Measurements from ENCODE around the gene UBE3C.
"Not testable (repeated sequence)": the region's sequence is repeated elsewhere in the genome, so short reads cannot be mapped to it uniquely, and the experiment has no call there.

UBE3C gene

GRCh38 chr7:157271991-157272324 lies 133.2 kb downstream of the UBE3C start:
- no peak for DNase-seq (ENCODE audit: low read depth)

- DNase-seq (ENCODE audit: low read depth), result no peak
These were observed 133.9 kb downstream of the UBE3C start for GRCh38 chr7:157272351-157273207.

- DNase-seq (ENCODE audit: low read depth), result peak; percentile 46
These were observed 134.7 kb downstream of the UBE3C start for GRCh38 chr7:157273208-157274093.

- DNase-seq (ENCODE audit: low read depth), result not testable (repeated sequence)
These were observed 135.4 kb downstream of the UBE3C start for GRCh38 chr7:157274094-157274634.

GRCh38 chr7:157274991-157275427 lies 136.3 kb downstream of the UBE3C start:
- DNase-seq (ENCODE audit: low read depth), result no peak

GRCh38 chr7:157276091-157276561 lies 137.4 kb downstream of the UBE3C start:
- DNase-seq (ENCODE audit: low read depth), result no peak

GRCh38 chr7:157276731-157277562 lies 138.2 kb downstream of the UBE3C start:
- DNase-seq (ENCODE audit: low read depth), result no peak

GRCh38 chr7:157277568-157277967 lies 138.8 kb downstream of the UBE3C start:
- not testable (repeated sequence) for DNase-seq (ENCODE audit: low read depth)

- no peak for DNase-seq (ENCODE audit: low read depth)
These were observed 139.6 kb downstream of the UBE3C start for GRCh38 chr7:157278167-157278790.

- no peak for DNase-seq (ENCODE audit: low read depth)
These were observed 140.3 kb downstream of the UBE3C start for GRCh38 chr7:157278791-157279724.

GRCh38 chr7:157279741-157280215 lies 141.1 kb downstream of the UBE3C start:
- no peak for DNase-seq (ENCODE audit: low read depth)

- DNase-seq (ENCODE audit: low read depth), result no peak
These were observed 141.6 kb downstream of the UBE3C start for GRCh38 chr7:157280216-157280841.

GRCh38 chr7:157281221-157281998 lies 142.7 kb downstream of the UBE3C start:
- no peak for DNase-seq (ENCODE audit: low read depth)

- no peak for DNase-seq (ENCODE audit: low read depth)
These were observed 143.5 kb downstream of the UBE3C start for GRCh38 chr7:157282141-157282801.

GRCh38 chr7:157284229-157285014 lies 145.7 kb downstream of the UBE3C start:
- DNase-seq (ENCODE audit: low read depth), result no peak

- no peak for DNase-seq (ENCODE audit: low read depth)
These were observed 152.8 kb downstream of the UBE3C start for GRCh38 chr7:157291404-157292080.

- no peak for DNase-seq (ENCODE audit: low read depth)
These were observed 153.5 kb downstream of the UBE3C start for GRCh38 chr7:157292258-157292657.

All from activated T-cell treated with anti-CD3 and anti-CD28 coated beads for 1 hour (primary cell).